ENCODE measurements around the gene YWHAH.

The YWHAH gene

GRCh38 chr22:31998784-31999385 lies 54.5 kb downstream of the YWHAH start:
- Histone ChIP-seq H3K27me3 (replicated peaks; ENCODE audit: control insufficient read depth, insufficient read depth, low read length, poor library complexity, severe bottlenecking) (no peaks in the 10 kb centered on the region), H3K4me1 (ENCODE audit: control insufficient read depth, insufficient read depth, low read length, poor library complexity, severe bottlenecking) (no peaks in the 10 kb centered on the region), H3K27ac (ENCODE audit: insufficient read depth, low read length, poor library complexity, severe bottlenecking) (no peak overlapping the region), H3K9me3 (ENCODE audit: control insufficient read depth, low read length) (no peaks in the 10 kb centered on the region), H3K4me3 (ENCODE audit: insufficient read depth, low read depth, low read length, poor library complexity, severe bottlenecking) (no peak overlapping the region), H3K36me3 (ENCODE audit: control insufficient read depth, insufficient read depth, low read length) (no peaks in the 10 kb centered on the region)
- no peak for DNase-seq

- DNase-seq, result no peak
- Histone ChIP-seq H3K4me1 (ENCODE audit: control insufficient read depth, insufficient read depth, low read length, poor library complexity, severe bottlenecking) (no peaks in the 10 kb centered on the region), H3K36me3 (ENCODE audit: control insufficient read depth, insufficient read depth, low read length) (no peaks in the 10 kb centered on the region), H3K27ac (ENCODE audit: insufficient read depth, low read length, poor library complexity, severe bottlenecking) (no peak overlapping the region), H3K27me3 (replicated peaks; ENCODE audit: control insufficient read depth, insufficient read depth, low read length, poor library complexity, severe bottlenecking) (no peaks in the 10 kb centered on the region), H3K9me3 (ENCODE audit: control insufficient read depth, low read length) (no peaks in the 10 kb centered on the region), H3K4me3 (ENCODE audit: insufficient read depth, low read depth, low read length, poor library complexity, severe bottlenecking) (no peak overlapping the region)
These were observed 55.8 kb downstream of the YWHAH start for GRCh38 chr22:32000181-32000580.

DNA sequence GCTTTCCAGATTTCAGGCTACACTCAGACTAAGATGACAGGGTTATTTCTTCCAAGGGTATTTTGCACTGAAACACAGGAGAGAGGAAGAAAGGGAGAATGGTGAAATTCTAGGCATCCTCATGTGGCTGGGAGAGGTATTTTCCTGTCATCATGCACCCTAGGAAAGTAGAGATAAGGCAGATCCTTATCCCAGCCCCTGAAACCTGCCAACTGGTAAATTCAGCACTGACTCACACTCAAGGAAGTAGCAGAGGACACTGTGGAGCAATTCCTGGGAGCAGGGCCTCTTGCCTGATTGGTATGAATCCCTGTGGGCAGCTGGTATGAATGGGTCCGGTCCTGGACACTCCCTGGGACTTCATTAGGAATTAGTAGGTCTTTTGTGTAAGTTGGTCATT lies 61.1 kb downstream of the YWHAH start:
- no peaks in the 10 kb centered on the region for H3K27me3 ChIP-seq (replicated peaks; ENCODE audit: control insufficient read depth, insufficient read depth, low read length, poor library complexity, severe bottlenecking)
- no peak overlapping the region for H3K27ac ChIP-seq (ENCODE audit: insufficient read depth, low read length, poor library complexity, severe bottlenecking)
- no peak overlapping the region for H3K4me3 ChIP-seq (ENCODE audit: insufficient read depth, low read depth, low read length, poor library complexity, severe bottlenecking)
- no peak for DNase-seq
- no peaks in the 10 kb centered on the region for H3K36me3 ChIP-seq (ENCODE audit: control insufficient read depth, insufficient read depth, low read length)
- H3K9me3 ChIP-seq (ENCODE audit: control insufficient read depth, low read length), result no peaks in the 10 kb centered on the region
- no peaks in the 10 kb centered on the region for H3K4me1 ChIP-seq (ENCODE audit: control insufficient read depth, insufficient read depth, low read length, poor library complexity, severe bottlenecking)
